ENCODE results near the gene PIP. TPM values are rescaled to one million over a fixed set of nuclear protein-coding genes. Genes with fewer than 3 reads are reported as not detected.

The PIP gene
- total RNA-seq, 4 donors from 2014 or later = not detected

DNA sequence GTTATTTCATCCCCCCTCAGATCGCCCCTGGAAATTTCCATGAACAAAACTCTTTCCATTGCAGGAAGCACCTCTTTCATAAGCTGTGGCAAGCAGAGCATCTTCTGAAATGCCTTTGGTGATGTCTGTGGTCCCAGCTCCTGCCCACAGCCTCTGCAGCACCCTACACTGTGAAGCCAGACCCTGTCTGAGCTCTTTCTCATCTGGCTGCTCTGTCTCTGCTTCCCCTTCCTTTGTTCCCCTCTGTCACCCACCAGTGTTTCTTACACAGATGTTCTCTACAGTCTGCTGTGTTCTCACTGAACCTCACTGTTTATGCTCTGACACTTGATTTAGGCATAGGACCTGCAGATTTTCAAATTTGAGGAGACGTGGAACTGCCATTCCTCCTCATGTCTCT, 49.5 kb downstream of the PIP start:
- Histone ChIP-seq H3K27me3 (no peaks in the 10 kb centered on the region), H3K36me3 (no peaks in the 10 kb centered on the region), H3K4me3 (no peak overlapping the region), H3K4me1 (no peaks in the 10 kb centered on the region), H3K9me3 (peaks cover 0 to 24% (median 0%) of the 10 kb centered on the region in 3 donors), H3K27ac (no peak overlapping the region)
- 65 to 95% methylated on average over 2 of the region's 2 CpGs for WGBS, 2 donors
- TF ChIP-seq, protein P1, sequence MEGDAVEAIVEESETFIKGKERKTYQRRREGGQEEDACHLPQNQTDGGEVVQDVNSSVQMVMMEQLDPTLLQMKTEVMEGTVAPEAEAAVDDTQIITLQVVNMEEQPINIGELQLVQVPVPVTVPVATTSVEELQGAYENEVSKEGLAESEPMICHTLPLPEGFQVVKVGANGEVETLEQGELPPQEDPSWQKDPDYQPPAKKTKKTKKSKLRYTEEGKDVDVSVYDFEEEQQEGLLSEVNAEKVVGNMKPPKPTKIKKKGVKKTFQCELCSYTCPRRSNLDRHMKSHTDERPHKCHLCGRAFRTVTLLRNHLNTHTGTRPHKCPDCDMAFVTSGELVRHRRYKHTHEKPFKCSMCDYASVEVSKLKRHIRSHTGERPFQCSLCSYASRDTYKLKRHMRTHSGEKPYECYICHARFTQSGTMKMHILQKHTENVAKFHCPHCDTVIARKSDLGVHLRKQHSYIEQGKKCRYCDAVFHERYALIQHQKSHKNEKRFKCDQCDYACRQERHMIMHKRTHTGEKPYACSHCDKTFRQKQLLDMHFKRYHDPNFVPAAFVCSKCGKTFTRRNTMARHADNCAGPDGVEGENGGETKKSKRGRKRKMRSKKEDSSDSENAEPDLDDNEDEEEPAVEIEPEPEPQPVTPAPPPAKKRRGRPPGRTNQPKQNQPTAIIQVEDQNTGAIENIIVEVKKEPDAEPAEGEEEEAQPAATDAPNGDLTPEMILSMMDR (IDR thresholded peaks at IDR 0.05) = no peak
- no peak for TF ChIP-seq POLR2A (IDR thresholded peaks at IDR 0.05)
- DNase-seq = no peak
- intact Hi-C loops (cut with DNase I) = no loop called here

DNA sequence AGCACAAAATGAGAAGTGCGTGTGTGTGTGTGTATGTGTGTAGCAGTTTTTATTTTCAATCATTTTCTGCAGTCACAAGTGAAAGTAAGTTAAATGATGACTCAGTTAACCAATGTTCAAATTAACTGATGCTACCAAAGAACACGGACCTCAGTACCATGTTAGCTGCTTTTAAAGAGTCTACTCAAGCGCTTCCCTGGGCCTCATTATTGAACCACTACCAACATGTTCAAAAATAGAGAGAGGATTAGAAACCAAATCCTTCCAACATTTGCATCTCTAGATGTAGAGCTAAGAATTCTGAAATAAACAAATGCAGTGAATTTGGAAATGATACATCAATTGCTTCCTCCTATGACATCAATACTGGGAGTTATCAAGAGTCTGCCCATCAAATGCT, 51.1 kb downstream of the PIP start, which contains the start of gene TAS2R39:
Gene TAS2R39 (plus strand): TSS at position 396 of the 400 bp plus-strand sequence. CDS start 0 bp downstream, at position 396.
- intact Hi-C loops (cut with DNase I) = no loop called here
- H3K27me3 ChIP-seq = no peaks in the 10 kb centered on the region
- WGBS, 2 donors = 61 to 75% methylated on average over 3 of the region's 3 CpGs
- H3K4me1 ChIP-seq = no peaks in the 10 kb centered on the region
- H3K36me3 ChIP-seq = no peaks in the 10 kb centered on the region
- H3K4me3 ChIP-seq = no peak within 1 kb of the TSS
- DNase-seq = no peak
- TF ChIP-seq POLR2A (IDR thresholded peaks at IDR 0.05) = no peak
- TF ChIP-seq, protein P1 (IDR thresholded peaks at IDR 0.05) = no peak
- H3K9me3 ChIP-seq = peaks cover 0 to 12% (median 0%) of the 10 kb centered on the region in 3 donors
- no peak within 1 kb of the TSS for H3K27ac ChIP-seq

DNA sequence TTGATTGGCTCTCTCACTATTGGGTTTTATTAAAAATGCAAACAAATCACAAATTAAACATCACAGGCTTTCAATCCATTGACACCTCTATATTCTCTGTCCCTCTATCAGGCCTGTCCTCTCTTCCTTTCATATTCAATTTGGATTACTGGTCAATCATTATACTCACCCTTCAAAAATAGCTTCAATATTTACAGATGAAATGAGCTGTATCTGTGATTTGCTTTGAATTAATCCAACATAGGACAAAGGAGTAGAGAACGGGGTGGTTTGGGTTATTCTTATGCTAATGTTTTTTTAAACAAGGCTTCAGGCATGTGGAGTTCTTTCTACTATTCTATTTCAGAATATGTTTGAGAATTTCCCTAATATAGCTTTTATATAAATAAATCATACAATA, 53.7 kb downstream of the PIP start:
- WGBS, 2 donors = 43 to 49% methylated on average over 1 of the region's 1 CpG
- Histone ChIP-seq H3K9me3 (no peaks in the 10 kb centered on the region), H3K27ac (no peak overlapping the region), H3K4me3 (no peak overlapping the region), H3K36me3 (no peaks in the 10 kb centered on the region), H3K4me1 (no peaks in the 10 kb centered on the region), H3K27me3 (no peaks in the 10 kb centered on the region)
- intact Hi-C loops (cut with DNase I) = no loop called here
- DNase-seq = no peak
- no peak for TF ChIP-seq POLR2A (IDR thresholded peaks at IDR 0.05)
- TF ChIP-seq, protein P1 (IDR thresholded peaks at IDR 0.05) = no peak

DNA sequence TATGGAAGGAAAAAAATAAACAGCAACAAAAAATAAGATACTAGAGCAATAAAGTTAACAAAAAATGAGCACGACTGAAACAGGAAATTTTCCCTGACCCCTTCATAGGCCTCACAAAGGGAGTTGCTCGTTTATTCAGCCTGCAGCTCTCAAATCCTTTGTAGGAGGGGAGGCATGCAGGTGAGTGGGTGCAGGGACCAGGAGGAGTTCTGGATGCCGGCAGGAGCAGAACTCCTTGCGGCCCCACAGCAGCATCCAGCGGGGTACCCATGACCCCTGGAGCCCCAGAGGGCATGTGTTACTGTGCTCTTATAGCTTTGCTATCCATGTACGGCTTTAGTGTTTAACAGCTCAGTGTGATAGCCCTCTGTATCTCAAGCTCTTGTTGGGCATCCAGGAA, 57.1 kb downstream of the PIP start:
- TF ChIP-seq, protein P1 (IDR thresholded peaks at IDR 0.05) = no peak
- TF ChIP-seq POLR2A (IDR thresholded peaks at IDR 0.05) = no peak
- Histone ChIP-seq H3K4me3 (no peak overlapping the region), H3K27me3 (no peaks in the 10 kb centered on the region), H3K9me3 (no peaks in the 10 kb centered on the region), H3K4me1 (no peaks in the 10 kb centered on the region), H3K36me3 (no peaks in the 10 kb centered on the region), H3K27ac (no peak overlapping the region)
- intact Hi-C loops (cut with DNase I) = no loop called here
- 53 to 68% methylated on average over 5 of the region's 6 CpGs for WGBS, 2 donors
- no peak for DNase-seq

Other genes starting within 250 kb of the PIP start
- 1 to 10 TPM in 3 of 4 donors, under 1 TPM in 1; 0.79 to 6.9 (median 4.5) TPM for gene TRPV6, start 246.3 kb upstream of the PIP start, total RNA-seq
- not detected for gene TRPV5, start 198.3 kb upstream of the PIP start, total RNA-seq
- not detected for gene LLCFC1, start 192.6 kb upstream of the PIP start, total RNA-seq
- 1 to 10 TPM in 1 of 4 donors, under 1 TPM in 2, not detected in 1; 0.09 to 3.6 (median 0.53) TPM for gene KEL, start 169.7 kb upstream of the PIP start, total RNA-seq
- gene OR9A2, start 104.9 kb upstream of the PIP start, total RNA-seq = not detected
- gene OR6V1, start 79.7 kb upstream of the PIP start, total RNA-seq = not detected
- not detected for gene TAS2R39, start 51.3 kb downstream of the PIP start, total RNA-seq
- not detected for gene TAS2R40, start 90.0 kb downstream of the PIP start, total RNA-seq
- gene GSTK1, start 131.4 kb downstream of the PIP start, total RNA-seq = 100 to 1,000 TPM in 3 of 4 donors, 10 to 100 TPM in 1; 96.2 to 166 (median 149) TPM
- gene TMEM139, start 152.9 kb downstream of the PIP start, total RNA-seq = 1 to 10 TPM in 1 of 4 donors, under 1 TPM in 1, not detected in 2; 0.15 to 3.6 TPM
- gene CASP2, start 156.3 kb downstream of the PIP start, total RNA-seq = 10 to 100 TPM in 3 of 4 donors, 1 to 10 TPM in 1; 8.8 to 24.6 (median 12.2) TPM
- gene CLCN1, start 184.0 kb downstream of the PIP start, total RNA-seq = under 1 TPM in 3 of 4 donors, not detected in 1; under 0.01 to 0.91 (median 0.13) TPM
- under 1 TPM; 0.09 to 0.76 (median 0.46) TPM for gene FAM131B, start 230.6 kb downstream of the PIP start, total RNA-seq
- gene ZYX, start 249.3 kb downstream of the PIP start, total RNA-seq = 10 to 100 TPM; 40.2 to 78.8 (median 68.6) TPM

Data from esophagus squamous epithelium (tissue), 5 donors.